GM19023 (cell line): ENCODE measurements around the gene PACS1.

Experiments used
- ATAC-seq: cut with Tn5 transposase; IDR thresholded peaks from one replicate; pipeline ENCODE4 v1.9.1; 2021; ENCODE audit warnings: mild to moderate bottlenecking, moderate library complexity; ENCODE audit not compliant: unreplicated experiment

Gene PACS1

GRCh38 chr11:66176650-66177049 is 106.6 kb downstream of the PACS1 start:
- no peak for ATAC-seq

- no peak for ATAC-seq
These were observed 108.1 kb downstream of the PACS1 start for GRCh38 chr11:66178183-66178582.

- ATAC-seq = no peak
These were observed 108.8 kb downstream of the PACS1 start for GRCh38 chr11:66178871-66179270.

- ATAC-seq = no peak
These were observed 111.7 kb downstream of the PACS1 start for GRCh38 chr11:66181632-66182315.

GRCh38 chr11:66183494-66184048 is 113.5 kb downstream of the PACS1 start:
- no peak for ATAC-seq

- no peak for ATAC-seq
These were observed 114.7 kb downstream of the PACS1 start for GRCh38 chr11:66184728-66185127.

GRCh38 chr11:66186470-66186869 is 116.4 kb downstream of the PACS1 start:
- no peak for ATAC-seq

- ATAC-seq = no peak
These were observed 117.4 kb downstream of the PACS1 start for GRCh38 chr11:66187453-66187852.

GRCh38 chr11:66188580-66188979 is 118.5 kb downstream of the PACS1 start:
- ATAC-seq = no peak

GRCh38 chr11:66189031-66189745 is 119.1 kb downstream of the PACS1 start:
- ATAC-seq = no peak

GRCh38 chr11:66190786-66191185 is 120.7 kb downstream of the PACS1 start:
- no peak for ATAC-seq

- no peak for ATAC-seq
These were observed 122.2 kb downstream of the PACS1 start for GRCh38 chr11:66192181-66192863.

- ATAC-seq = no peak
These were observed 124.3 kb downstream of the PACS1 start for GRCh38 chr11:66194391-66194790.

- no peak for ATAC-seq
These were observed 125.8 kb downstream of the PACS1 start for GRCh38 chr11:66195867-66196266.

- ATAC-seq = no peak
These were observed 133.8 kb downstream of the PACS1 start for GRCh38 chr11:66203847-66204246.

- no peak for ATAC-seq
These were observed 134.3 kb downstream of the PACS1 start for GRCh38 chr11:66204412-66204811.

- no peak for ATAC-seq
These were observed 137.7 kb downstream of the PACS1 start for GRCh38 chr11:66207816-66208215.

- no peak for ATAC-seq
These were observed 141.0 kb downstream of the PACS1 start for GRCh38 chr11:66211100-66211499.

- ATAC-seq = no peak
These were observed 146.8 kb downstream of the PACS1 start for GRCh38 chr11:66216911-66217310.

GRCh38 chr11:66218036-66218435 is 148.0 kb downstream of the PACS1 start:
- ATAC-seq = no peak

- no peak for ATAC-seq
These were observed 149.0 kb downstream of the PACS1 start for GRCh38 chr11:66218846-66219620.
